ENCODE results near the gene CIDEB. TPM values are rescaled to one million over a fixed set of nuclear protein-coding genes. Genes with fewer than 3 reads are reported as not detected.

Gene CIDEB
- total and polyA plus RNA-seq, 9 of the 15 experiments (the other 6 are each of a cell fraction or from before 2014, with no cell fraction given) = 0.03 to 0.35 (median 0.09) TPM; not detected in 3

- no peak for TF ChIP-seq NR0B1 (IDR thresholded peaks at IDR 0.05; ENCODE audit: partially characterized antibody)
- TF ChIP-seq U2AF1 (optimal IDR thresholded peaks at IDR 0.05; ENCODE audit: low read depth, low read length) = no peak
- no peak for TF ChIP-seq E2F4 (CRISPR knock-in tag; IDR thresholded peaks at IDR 0.05; ENCODE audit: low read depth)
- no peak for TF ChIP-seq XRCC3 (IDR thresholded peaks at IDR 0.05)
- TF ChIP-seq ZNF780A (CRISPR knock-in tag; IDR thresholded peaks at IDR 0.05) = no peak
- no peak for TF ChIP-seq GTF2E2 (tag; IDR thresholded peaks at IDR 0.05)
- TF ChIP-seq ZNF224 (CRISPR knock-in tag; IDR thresholded peaks at IDR 0.05) = no peak
- no peak for TF ChIP-seq ZNF146 (CRISPR knock-in tag; IDR thresholded peaks at IDR 0.05; ENCODE audit: unreplicated experiment)
- TF ChIP-seq ZBTB7A (IDR thresholded peaks at IDR 0.05; ENCODE audit: borderline replicate concordance, control insufficient read depth, low read depth, low read length) = 0 out of 2 replicates have a peak, but pooled peaks have one; percentile 15
- TF ChIP-seq ZFX (CRISPR knock-in tag; IDR thresholded peaks at IDR 0.05) = no peak
- TF ChIP-seq GATA2 (CRISPR knock-in tag; IDR thresholded peaks at IDR 0.05) = peak; percentile 87
- peak; percentile 58; the same call in 1 of the 2 replicates for TF ChIP-seq MAX (CRISPR knock-in tag; IDR thresholded peaks at IDR 0.05)
- TF ChIP-seq NR2C2 (CRISPR knock-in tag; IDR thresholded peaks at IDR 0.05) = no peak
- TF ChIP-seq NR2C2 (tag; IDR thresholded peaks at IDR 0.05) = no peak
- TF ChIP-seq TRIM24 (IDR thresholded peaks at IDR 0.05) = peak; percentile 86 to 90; a peak in 3 of 4 replicates
- peak; percentile 66; the same call in 1 of the 2 replicates for TF ChIP-seq EP300 (IDR thresholded peaks at IDR 0.05; ENCODE audit: low read length)
- no peak for TF ChIP-seq SAFB2 (IDR thresholded peaks at IDR 0.05; ENCODE audit: borderline replicate concordance, low read depth, low read length, severe bottlenecking)
- TF ChIP-seq E2F1 (CRISPR knock-in tag; IDR thresholded peaks at IDR 0.05) = no peak
- TF ChIP-seq STAT6 (CRISPR knock-in tag; IDR thresholded peaks at IDR 0.05) = no peak
- no peak for TF ChIP-seq ZC3H8 (IDR thresholded peaks at IDR 0.05)
- no peak for TF ChIP-seq NUFIP1 (IDR thresholded peaks at IDR 0.05; ENCODE audit: partially characterized antibody)
- TF ChIP-seq KDM5B (IDR thresholded peaks at IDR 0.05; ENCODE audit: insufficient replicate concordance, low read depth, low read length) = no peak
Measured at GRCh38 chr14:24255931-24256711, 51.7 kb downstream of the CIDEB start (continued).

Measured in K562 (cell line).